ENCODE data around the gene DCXR. TPM values are rescaled to one million over a fixed set of nuclear protein-coding genes. Genes with fewer than 3 reads are reported as not detected.

DCXR gene
- total RNA-seq: 70.6 and 80.2 TPM in 2 replicates

GRCh38 chr17:82037092-82037888 lies at the start of gene DCXR:
Gene DCXR, minus strand, starts transcription at chr17:82037697. Its CDS starts 15 bp downstream, at chr17:82037682.

GRCh38 chr17:82065638-82066303 lies 28.3 kb upstream of the DCXR start, which contains the start of gene DUS1L:
Gene DUS1L, minus strand, starts transcription at chr17:82065804. Its CDS starts 745 bp downstream, at chr17:82065059.

GRCh38 chr17:82051776-82052637 lies 14.5 kb upstream of the DCXR start, which contains the start of the genes GPS1 and RFNG:
Gene GPS1, plus strand, starts transcription at chr17:82051898. Its CDS starts 34 bp downstream, at chr17:82051932.
Gene RFNG, minus strand, starts transcription at chr17:82051811. Its CDS starts 45 bp downstream, at chr17:82051766.

GRCh38 chr17:82031303-82031884 lies 6.1 kb downstream of the DCXR start, which contains the start of gene RAC3:
Gene RAC3, plus strand, starts transcription at chr17:82031678. Its CDS starts 84 bp downstream, at chr17:82031762.

GRCh38 chr17:82022981-82023446 lies 14.5 kb downstream of the DCXR start, which contains the start of gene LRRC45:
Gene LRRC45, plus strand, starts transcription at chr17:82023305. Its CDS starts 339 bp downstream, at chr17:82023644.

GRCh38 chr17:82022310-82022980 lies 15.1 kb downstream of the DCXR start, which contains the start of gene CENPX:
Gene CENPX, minus strand, starts transcription at chr17:82022878. Its CDS starts 17 bp downstream, at chr17:82022861.

Other genes starting within 250 kb of the DCXR start
- gene GCGR, start 233.5 kb downstream of the DCXR start, total RNA-seq: not detected in 2 replicates
- gene MCRIP1, start 204.4 kb downstream of the DCXR start, total RNA-seq: 82.7 and 89.0 TPM in 2 replicates
- gene PPP1R27, start 202.6 kb downstream of the DCXR start, total RNA-seq: not detected in 2 replicates
- gene P4HB, start 177.2 kb downstream of the DCXR start, total RNA-seq: 2,196 and 3,205 TPM in 2 replicates
- gene ARHGDIA, start 166.4 kb downstream of the DCXR start, total RNA-seq: 156 and 187 TPM in 2 replicates
- 50.2 and 68.7 TPM in 2 replicates for gene ALYREF, start 146.1 kb downstream of the DCXR start, total RNA-seq
- gene ANAPC11, start 146.0 kb downstream of the DCXR start, total RNA-seq: 130 and 178 TPM in 2 replicates
- gene NPB, start 135.5 kb downstream of the DCXR start, total RNA-seq: 0.62 and 1.8 TPM in 2 replicates
- gene PCYT2, start 126.3 kb downstream of the DCXR start, total RNA-seq: 25.5 and 40.9 TPM in 2 replicates
- gene SIRT7, start 119.5 kb downstream of the DCXR start, total RNA-seq: 7.7 and 8.5 TPM in 2 replicates
- 15.5 and 17.4 TPM in 2 replicates for gene MAFG, start 110.0 kb downstream of the DCXR start, total RNA-seq
- gene PYCR1, start 100.4 kb downstream of the DCXR start, total RNA-seq: 64.2 and 76.1 TPM in 2 replicates
- gene MYADML2, start 90.5 kb downstream of the DCXR start, total RNA-seq: not detected in 2 replicates
- 0.68 TPM in 1 of 2 replicates, not detected in the other for gene NOTUM, start 76.5 kb downstream of the DCXR start, total RNA-seq
- gene ASPSCR1, start 60.1 kb downstream of the DCXR start, total RNA-seq: 13.0 and 17.5 TPM in 2 replicates
- gene CENPX, start 14.8 kb downstream of the DCXR start, total RNA-seq: 36.2 and 42.7 TPM in 2 replicates
- gene LRRC45, start 14.4 kb downstream of the DCXR start, total RNA-seq: 11.6 and 13.3 TPM in 2 replicates
- 16.2 and 19.9 TPM in 2 replicates for gene RAC3, start 6.0 kb downstream of the DCXR start, total RNA-seq
- 31.4 and 39.7 TPM in 2 replicates for gene RFNG, start 14.1 kb upstream of the DCXR start, total RNA-seq
- 72.1 and 78.6 TPM in 2 replicates for gene GPS1, start 14.2 kb upstream of the DCXR start, total RNA-seq
- 40.1 and 50.9 TPM in 2 replicates for gene DUS1L, start 28.1 kb upstream of the DCXR start, total RNA-seq
- gene FASN, start 60.5 kb upstream of the DCXR start, total RNA-seq: 100 and 104 TPM in 2 replicates
- 8.7 and 9.5 TPM in 2 replicates for gene CCDC57, start 175.1 kb upstream of the DCXR start, total RNA-seq
- 107 and 162 TPM in 2 replicates for gene SLC16A3, start 191.3 kb upstream of the DCXR start, total RNA-seq
- 59.9 and 85.4 TPM in 2 replicates for gene CSNK1D, start 236.0 kb upstream of the DCXR start, total RNA-seq